Urinary bladder (tissue), 4 donors: Measurements from ENCODE around the gene ZBTB18. TPM values are rescaled to one million over a fixed set of nuclear protein-coding genes. Genes with fewer than 3 reads are reported as not detected.

Experiments used
- DNase-seq: peaks from one replicate; pipeline ENCODE4 v3.0.0-alpha.2; 2015; ENCODE audit errors: extremely low spot score
- H3K27ac ChIP-seq: one replicate; pipeline ENCODE4 v1.5.1; 2013; ENCODE audit warnings: low read depth, mild to moderate bottlenecking, moderate library complexity
- H3K36me3 ChIP-seq: one replicate; pipeline ENCODE4 v1.6.1; 2013; ENCODE audit warnings: mild to moderate bottlenecking, moderate library complexity; ENCODE audit not compliant: insufficient read depth
- H3K4me1 ChIP-seq: one replicate; pipeline ENCODE4 v1.6.1; 2013; ENCODE audit warnings: mild to moderate bottlenecking, moderate library complexity; ENCODE audit not compliant: insufficient read depth
- H3K4me3 ChIP-seq: one replicate; pipeline ENCODE4 v1.5.1; 2013; ENCODE audit warnings: low read depth, low read length
- WGBS: extraction: QIAGEN DNeasy Blood & Tissue Kit; methylation state at CpG from one replicate; pipeline ENCODE4 v1.1.7; 2013; 5-methylcytosine and 5-hydroxymethylcytosine counted together
- polyA plus RNA-seq: library from polyadenylated mRNA; stranded (reverse); fragments of 200-250 nt; gene quantifications from one replicate; pipeline ENCODE4 v1.2.3, GENCODE V29; 2013
- total RNA-seq: library from RNA; depleted of rRNA; stranded (reverse); fragments of >200 nt; gene quantifications from one replicate; pipeline ENCODE4 v1.2.3, GENCODE V29; 2014
- donor health status: healthy with polysubstance abuse.
- donor health status: healthy.

Gene ZBTB18
- total and polyA plus RNA-seq, 2 donors: 13.1 to 18.2 TPM

GRCh38 chr1:244060117-244060516 lies 9.0 kb downstream of the ZBTB18 start:
- Histone ChIP-seq H3K4me3 (no peak overlapping the region), H3K27ac (no peak overlapping the region), H3K36me3 (no peaks in the 10 kb centered on the region), H3K4me1 (no peaks in the 10 kb centered on the region)
- no peak for DNase-seq
- 66% methylated on average over 1 of the region's 1 CpG for WGBS

GRCh38 chr1:244060686-244061085 lies 9.6 kb downstream of the ZBTB18 start:
- 90% methylated on average over 2 of the region's 2 CpGs for WGBS

GRCh38 chr1:244062156-244062725 lies 11.2 kb downstream of the ZBTB18 start:
- Histone ChIP-seq H3K36me3 (no peaks in the 10 kb centered on the region), H3K4me3 (no peak overlapping the region), H3K27ac (no peak overlapping the region), H3K4me1 (no peaks in the 10 kb centered on the region)
- 82% methylated on average over 4 of the region's 4 CpGs for WGBS
- no peak for DNase-seq

More at GRCh38 chr1:244060686-244061085, 9.6 kb downstream of the ZBTB18 start:
- DNase-seq: no peak
- H3K4me1 ChIP-seq: no peaks in the 10 kb centered on the region
- H3K27ac ChIP-seq: no peak overlapping the region
- H3K36me3 ChIP-seq: no peaks in the 10 kb centered on the region
- H3K4me3 ChIP-seq: no peak overlapping the region

GRCh38 chr1:244063498-244063897 lies 12.4 kb downstream of the ZBTB18 start:
- H3K4me1 ChIP-seq: no peaks in the 10 kb centered on the region
- no peak for DNase-seq
- H3K27ac ChIP-seq: no peak overlapping the region
- no peaks in the 10 kb centered on the region for H3K36me3 ChIP-seq
- H3K4me3 ChIP-seq: no peak overlapping the region
- 69% methylated on average over 6 of the region's 6 CpGs for WGBS

GRCh38 chr1:244064621-244065020 lies 13.5 kb downstream of the ZBTB18 start:
- H3K4me3 ChIP-seq: no peak overlapping the region
- no peaks in the 10 kb centered on the region for H3K4me1 ChIP-seq
- DNase-seq: no peak
- WGBS: 92% methylated on average over 8 of the region's 8 CpGs
- H3K27ac ChIP-seq: no peak overlapping the region
- no peaks in the 10 kb centered on the region for H3K36me3 ChIP-seq

- 88% methylated on average over 9 of the region's 9 CpGs for WGBS
- DNase-seq: no peak
- H3K27ac ChIP-seq: no peak overlapping the region
- no peaks in the 10 kb centered on the region for H3K36me3 ChIP-seq
- H3K4me1 ChIP-seq: no peaks in the 10 kb centered on the region
- H3K4me3 ChIP-seq: no peak overlapping the region
Measured at GRCh38 chr1:244065063-244065793, 14.1 kb downstream of the ZBTB18 start.

GRCh38 chr1:244065960-244066388 lies 14.9 kb downstream of the ZBTB18 start:
- Histone ChIP-seq H3K27ac (no peak overlapping the region), H3K36me3 (no peaks in the 10 kb centered on the region), H3K4me1 (no peaks in the 10 kb centered on the region), H3K4me3 (no peak overlapping the region)
- WGBS: 31% methylated on average over 4 of the region's 4 CpGs
- DNase-seq: no peak

- 70% methylated on average over 26 of the region's 26 CpGs for WGBS
- no peak for DNase-seq
Measured at GRCh38 chr1:244066954-244067716, 16.1 kb downstream of the ZBTB18 start.

GRCh38 chr1:244067893-244068292 lies 16.8 kb downstream of the ZBTB18 start:
- no peak for DNase-seq
- no peaks in the 10 kb centered on the region for H3K4me1 ChIP-seq
- WGBS: 69% methylated on average over 4 of the region's 4 CpGs

More at GRCh38 chr1:244066954-244067716, 16.1 kb downstream of the ZBTB18 start:
- Histone ChIP-seq H3K36me3 (no peaks in the 10 kb centered on the region), H3K4me3 (no peak overlapping the region), H3K4me1 (no peaks in the 10 kb centered on the region), H3K27ac (no peak overlapping the region)

GRCh38 chr1:244068567-244068966 lies 17.5 kb downstream of the ZBTB18 start:
- 93% methylated on average over 6 of the region's 6 CpGs for WGBS
- Histone ChIP-seq H3K27ac (no peak overlapping the region), H3K4me1 (no peaks in the 10 kb centered on the region), H3K36me3 (no peaks in the 10 kb centered on the region), H3K4me3 (no peak overlapping the region)
- DNase-seq: no peak

More at GRCh38 chr1:244067893-244068292, 16.8 kb downstream of the ZBTB18 start:
- Histone ChIP-seq H3K27ac (no peak overlapping the region), H3K4me3 (no peak overlapping the region), H3K36me3 (no peaks in the 10 kb centered on the region)

GRCh38 chr1:244069326-244069898 lies 18.3 kb downstream of the ZBTB18 start:
- H3K36me3 ChIP-seq: no peaks in the 10 kb centered on the region
- no peak for DNase-seq
- H3K4me1 ChIP-seq: no peaks in the 10 kb centered on the region
- 91% methylated on average over 8 of the region's 8 CpGs for WGBS
- no peak overlapping the region for H3K27ac ChIP-seq
- H3K4me3 ChIP-seq: no peak overlapping the region

GRCh38 chr1:244074559-244075171 lies 23.6 kb downstream of the ZBTB18 start:
- Histone ChIP-seq H3K36me3 (no peaks in the 10 kb centered on the region), H3K4me1 (no peaks in the 10 kb centered on the region), H3K27ac (no peak overlapping the region), H3K4me3 (no peak overlapping the region)
- DNase-seq: no peak
- WGBS: 68% methylated on average over 19 of the region's 19 CpGs

GRCh38 chr1:244075247-244075722 lies 24.2 kb downstream of the ZBTB18 start:
- no peaks in the 10 kb centered on the region for H3K4me1 ChIP-seq
- DNase-seq: no peak
- WGBS: 29% methylated on average over 8 of the region's 8 CpGs
- no peak overlapping the region for H3K27ac ChIP-seq
- no peaks in the 10 kb centered on the region for H3K36me3 ChIP-seq
- no peak overlapping the region for H3K4me3 ChIP-seq
